Right lobe of liver (tissue), 6 donors: ENCODE data around the gene ZMYND15. TPM values are rescaled to one million over a fixed set of nuclear protein-coding genes. Genes with fewer than 3 reads are reported as not detected.

Experiments used
- ATAC-seq, 4 donors: fragments of 200-7000 bp; cut with Tn5 transposase; one replicate each; pipeline ENCODE4 v1.9.1; 2020; ENCODE audit warnings: mild to moderate bottlenecking in 4 of 4, moderate library complexity in 4 of 4
- DNase-seq, 3 donors: peaks; one replicate each; pipeline ENCODE4 v3.0.0-alpha.2; 2020
- H3K27ac ChIP-seq, 3 donors: fragments of 200-600 bp; one replicate each; pipeline ENCODE4 v1.8.0; 2022
- H3K27me3 ChIP-seq, 2 donors: fragments of 200-600 bp; one replicate each; pipeline ENCODE4 v1.8.0; 2022
- H3K36me3 ChIP-seq, 4 donors: fragments of 200-600 bp; sonication (generic) in 1 of 4; one replicate each; pipeline versions ENCODE4 v1.5.1 to v1.8.0; 2017 to 2022; ENCODE audit warnings: control low read depth in 1 of 4
- H3K4me1 ChIP-seq, 4 donors: fragments of 200-600 bp; sonication (generic) in 1 of 4; one replicate each; pipeline versions ENCODE4 v1.5.1 to v1.8.0; 2017 to 2022; ENCODE audit warnings: control low read depth in 1 of 4
- H3K4me3 ChIP-seq, 3 donors: fragments of 200-600 bp; one replicate each; pipeline ENCODE4 v1.8.0; 2022
- H3K9me3 ChIP-seq, 4 donors: fragments of 200-600 bp; sonication (generic) in 1 of 4; one replicate each; pipeline versions ENCODE4 v1.5.1 to v1.8.0; 2017 to 2022; ENCODE audit warnings: control low read depth in 1 of 4
- POLR2A ChIP-seq: fragments of 450-650 bp; IDR thresholded peaks from one replicate; pipeline ENCODE4 v1.6.1; 2017; ENCODE audit warnings: antibody characterized with exemption, mild to moderate bottlenecking
- WGBS: methylation state at CpG from one replicate; pipeline ENCODE4 v1.1.6; 2018; ENCODE audit warnings: low coverage, low lambda C conversion rate; ENCODE audit not compliant: insufficient coverage; ENCODE audit errors: missing lambda C conversion rate; 5-methylcytosine and 5-hydroxymethylcytosine counted together
- intact Hi-C, 2 donors: fragments of 100-400 bp; cut with DNase I; formaldehyde crosslinking; loops; one replicate each; pipeline versions ENCODE4 v1.11.2 to v1.14.1; 2022
- total RNA-seq, 6 experiments: library from RNA; depleted of rRNA in 2 of 6; stranded (reverse); fragments of >200 nt in 2 of 6; fragmentation: NEBNext Ultra II Directional in 3 of 6; extraction: Animal tissue kit (Norgen Biotek cat#: 25700) in 3 of 6; gene quantifications; one replicate each; pipeline versions ENCODE4 v1.1.0 to v1.2.4, GENCODE V29; 2016 to 2023
- TF ChIP-seq, protein P1 (sequence below), 4 donors: fragments of 200-600 bp in 3 of 4; fragments of 450-650 bp in 1 of 4; IDR thresholded peaks; one replicate each; pipeline versions ENCODE4 v1.5.1 to v1.8.0; 2016 to 2022; ENCODE audit warnings: antibody characterized with exemption in 4 of 4, mild to moderate bottlenecking in 2 of 4
- donor health status: DM: no; HTN: yes; CAD: no.
- donor health status: DM: no; HTN: no; CAD: no.
- donor health status: DM: no; HTN: no; CAD: no.
- donor health status: DM: no; HTN: yes; CAD: no.
- donor health status: DM: no; HTN: yes; CAD: no.

Gene ZMYND15
- total RNA-seq, 6 experiments from 2014 or later: 0.70 to 6.5 (median 1.9) TPM

GRCh38 chr17:4764595-4764994 is 25.0 kb downstream of the ZMYND15 start:
- intact Hi-C loops: no loop called here
- no peak for DNase-seq
- Histone ChIP-seq H3K36me3 (no peaks in the 10 kb centered on the region), H3K9me3 (no peaks in the 10 kb centered on the region), H3K4me1 (peaks cover 0 to 3% (median 0%) of the 10 kb centered on the region in 4 donors), H3K27me3 (no peaks in the 10 kb centered on the region), H3K4me3 (no peak overlapping the region), H3K27ac (peak overlapping the region in 1 of 3 donors; percentile 40)
- ATAC-seq: peak; percentile 8 to 53 (median 30)
- TF ChIP-seq, protein P1, sequence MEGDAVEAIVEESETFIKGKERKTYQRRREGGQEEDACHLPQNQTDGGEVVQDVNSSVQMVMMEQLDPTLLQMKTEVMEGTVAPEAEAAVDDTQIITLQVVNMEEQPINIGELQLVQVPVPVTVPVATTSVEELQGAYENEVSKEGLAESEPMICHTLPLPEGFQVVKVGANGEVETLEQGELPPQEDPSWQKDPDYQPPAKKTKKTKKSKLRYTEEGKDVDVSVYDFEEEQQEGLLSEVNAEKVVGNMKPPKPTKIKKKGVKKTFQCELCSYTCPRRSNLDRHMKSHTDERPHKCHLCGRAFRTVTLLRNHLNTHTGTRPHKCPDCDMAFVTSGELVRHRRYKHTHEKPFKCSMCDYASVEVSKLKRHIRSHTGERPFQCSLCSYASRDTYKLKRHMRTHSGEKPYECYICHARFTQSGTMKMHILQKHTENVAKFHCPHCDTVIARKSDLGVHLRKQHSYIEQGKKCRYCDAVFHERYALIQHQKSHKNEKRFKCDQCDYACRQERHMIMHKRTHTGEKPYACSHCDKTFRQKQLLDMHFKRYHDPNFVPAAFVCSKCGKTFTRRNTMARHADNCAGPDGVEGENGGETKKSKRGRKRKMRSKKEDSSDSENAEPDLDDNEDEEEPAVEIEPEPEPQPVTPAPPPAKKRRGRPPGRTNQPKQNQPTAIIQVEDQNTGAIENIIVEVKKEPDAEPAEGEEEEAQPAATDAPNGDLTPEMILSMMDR (IDR thresholded peaks at IDR 0.05): no peak
- TF ChIP-seq POLR2A: peak; percentile 39
- 56% methylated on average over 3 of the region's 3 CpGs for WGBS

DNA sequence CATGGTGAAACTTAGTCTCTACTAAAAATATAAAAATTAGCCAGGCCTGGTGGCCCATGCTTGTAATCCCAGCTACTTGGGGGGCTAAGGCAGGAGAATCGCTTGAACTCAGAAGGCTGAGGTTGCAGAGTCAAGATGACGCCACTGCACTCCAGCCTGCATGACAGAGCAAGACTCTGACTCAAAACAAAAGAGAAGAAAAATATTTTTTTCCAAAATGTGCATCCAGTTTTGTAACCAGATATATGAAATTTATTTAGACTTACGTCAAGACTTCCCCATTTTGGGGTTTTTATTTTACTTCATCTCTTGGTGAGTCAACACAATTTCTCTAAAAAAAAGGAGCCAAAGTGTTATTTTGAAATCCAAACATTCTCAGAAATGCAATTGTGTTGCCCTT is 26.6 kb downstream of the ZMYND15 start:
- ATAC-seq (peak; percentile 22 to 50 (median 27)), DNase-seq (peak in 1 of 3 donors; percentile 37)
- H3K9me3 ChIP-seq: no peaks in the 10 kb centered on the region
- intact Hi-C loops: no loop called here
- H3K36me3 ChIP-seq: no peaks in the 10 kb centered on the region
- no peak overlapping the region for H3K4me3 ChIP-seq
- H3K27ac ChIP-seq: peak overlapping the region in 2 of 3 donors; percentile 47 to 57
- H3K4me1 ChIP-seq: peaks cover 0 to 1% (median 0%) of the 10 kb centered on the region in 4 donors
- no peaks in the 10 kb centered on the region for H3K27me3 ChIP-seq
- WGBS: 64% methylated on average over 3 of the region's 3 CpGs
- TF ChIP-seq POLR2A: no peak
- TF ChIP-seq, protein P1 (IDR thresholded peaks at IDR 0.05): no peak

DNA sequence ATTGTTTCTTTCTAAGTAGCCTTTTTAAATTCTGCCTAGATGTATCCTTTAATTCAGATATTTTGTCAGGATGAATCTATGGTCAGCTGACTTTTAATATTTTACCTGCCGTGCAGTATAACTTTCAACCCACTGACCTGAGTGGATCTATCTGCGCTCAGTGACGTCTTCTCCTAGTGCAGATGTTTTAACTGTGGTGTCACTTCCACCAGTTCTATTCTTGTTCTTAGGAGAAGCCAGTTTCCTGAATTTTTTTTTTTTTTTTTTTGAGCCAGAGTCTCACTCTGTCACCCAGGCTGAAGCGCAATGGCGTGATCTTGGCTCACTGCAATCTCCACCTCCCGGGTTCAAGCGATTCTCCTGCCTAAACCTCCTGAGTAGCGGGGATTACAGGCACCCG is 27.1 kb downstream of the ZMYND15 start:
- intact Hi-C loops: no loop called here
- no peaks in the 10 kb centered on the region for H3K36me3 ChIP-seq
- DNase-seq (peak in 1 of 3 donors; percentile 15), ATAC-seq (peak in 3 of 4 donors; percentile 7 to 16 (median 8))
- no peak overlapping the region for H3K4me3 ChIP-seq
- H3K27ac ChIP-seq: peak overlapping the region in 1 of 3 donors; percentile 28
- TF ChIP-seq POLR2A: no peak
- TF ChIP-seq, protein P1 (IDR thresholded peaks at IDR 0.05): no peak
- no peaks in the 10 kb centered on the region for H3K9me3 ChIP-seq
- H3K4me1 ChIP-seq: peaks cover 0 to 6% (median 0%) of the 10 kb centered on the region in 4 donors
- WGBS: 60% methylated on average over 6 of the region's 9 CpGs
- no peaks in the 10 kb centered on the region for H3K27me3 ChIP-seq

- ATAC-seq (peak in 1 of 4 donors; percentile 8), DNase-seq (no peak)
- no peaks in the 10 kb centered on the region for H3K27me3 ChIP-seq
- peaks cover 0 to 16% (median 0%) of the 10 kb centered on the region in 4 donors for H3K4me1 ChIP-seq
- intact Hi-C loops: no loop called here
- no peak overlapping the region for H3K4me3 ChIP-seq
- peak overlapping the region in 1 of 3 donors; percentile 8 for H3K27ac ChIP-seq
- no peaks in the 10 kb centered on the region for H3K9me3 ChIP-seq
- 65% methylated on average over 4 of the region's 6 CpGs for WGBS
- H3K36me3 ChIP-seq: no peaks in the 10 kb centered on the region
- no peak for TF ChIP-seq POLR2A
- TF ChIP-seq, protein P1 (IDR thresholded peaks at IDR 0.05): no peak
These were observed 28.7 kb downstream of the ZMYND15 start for GRCh38 chr17:4768298-4768697.
